Stimulated activated CD4-positive, alpha-beta T cell treated with anti-CD3 and anti-CD28 coated beads, Interleukin-12 subunit alpha, Interleukin-12 subunit beta, amount 100 ng/mL, for 4 hours (primary cell): Measurements from ENCODE around the gene LELP1.

Source experiments
- DNase-seq: peaks from one replicate; pipeline ENCODE4 v3.0.0-alpha.2; 2020

LELP1 gene

GRCh38 chr1:153229076-153229829, 26.0 kb downstream of the LELP1 start:
- DNase-seq, result peak; percentile 12

GRCh38 chr1:153231363-153231762, 28.1 kb downstream of the LELP1 start:
- DNase-seq, result no peak

- DNase-seq, result no peak
These were observed 28.6 kb downstream of the LELP1 start for GRCh38 chr1:153231785-153232184.

- no peak for DNase-seq
These were observed 29.3 kb downstream of the LELP1 start for GRCh38 chr1:153232553-153232952.

GRCh38 chr1:153233448-153233847, 30.2 kb downstream of the LELP1 start:
- DNase-seq, result no peak

- DNase-seq, result no peak
These were observed 35.3 kb downstream of the LELP1 start for GRCh38 chr1:153238527-153238926.

GRCh38 chr1:153242160-153242559, 38.9 kb downstream of the LELP1 start:
- no peak for DNase-seq

GRCh38 chr1:153245466-153245865, 42.2 kb downstream of the LELP1 start:
- DNase-seq, result no peak

- no peak for DNase-seq
These were observed 42.8 kb downstream of the LELP1 start for GRCh38 chr1:153246018-153246417.

GRCh38 chr1:153246825-153247224, 43.6 kb downstream of the LELP1 start:
- DNase-seq, result no peak

GRCh38 chr1:153248176-153248879, 45.1 kb downstream of the LELP1 start:
- DNase-seq, result no peak

- no peak for DNase-seq
These were observed 46.9 kb downstream of the LELP1 start for GRCh38 chr1:153250166-153250565.

- DNase-seq, result no peak
These were observed 47.9 kb downstream of the LELP1 start for GRCh38 chr1:153251087-153251486.

- no peak for DNase-seq
These were observed 48.3 kb downstream of the LELP1 start for GRCh38 chr1:153251562-153251961.

GRCh38 chr1:153251988-153252387, 48.8 kb downstream of the LELP1 start:
- no peak for DNase-seq

GRCh38 chr1:153253076-153253475, 49.8 kb downstream of the LELP1 start:
- DNase-seq, result no peak

- no peak for DNase-seq
These were observed 50.5 kb downstream of the LELP1 start for GRCh38 chr1:153253693-153254092.
